OCI-M1 (cell line): ENCODE results near the gene PTK7.
"Not testable (repeated sequence)": the region's sequence is repeated elsewhere in the genome, so short reads cannot be mapped to it uniquely, and the experiment has no call there.

Experiments used
- DNase-seq: peaks from one replicate; lab custom pipeline; 2025; lab: John Stamatoyannopoulos, UW

The PTK7 gene

GRCh38 chr6:43054206-43054943 is 21.7 kb upstream of the PTK7 start:
- no peak for DNase-seq

DNA sequence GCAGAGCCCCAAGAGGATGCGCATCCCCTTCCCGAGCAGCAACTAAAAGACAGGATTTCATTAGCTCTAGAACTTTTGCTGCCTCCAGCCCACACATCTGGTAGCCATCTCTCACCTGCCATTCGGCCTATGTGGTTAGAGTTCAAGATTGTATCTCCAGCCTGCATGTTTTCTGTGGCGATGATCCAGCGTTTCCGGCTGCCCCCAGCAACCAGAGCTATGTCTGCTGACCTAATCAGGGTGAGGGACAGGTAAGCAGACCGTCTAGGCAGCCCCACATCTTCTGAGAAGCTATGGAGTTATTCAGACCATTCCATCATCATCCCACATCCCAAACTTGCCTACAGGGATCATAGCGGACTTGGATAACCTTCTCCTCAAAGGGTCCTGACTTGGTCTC is 20.1 kb upstream of the PTK7 start:
- DNase-seq: no peak

DNA sequence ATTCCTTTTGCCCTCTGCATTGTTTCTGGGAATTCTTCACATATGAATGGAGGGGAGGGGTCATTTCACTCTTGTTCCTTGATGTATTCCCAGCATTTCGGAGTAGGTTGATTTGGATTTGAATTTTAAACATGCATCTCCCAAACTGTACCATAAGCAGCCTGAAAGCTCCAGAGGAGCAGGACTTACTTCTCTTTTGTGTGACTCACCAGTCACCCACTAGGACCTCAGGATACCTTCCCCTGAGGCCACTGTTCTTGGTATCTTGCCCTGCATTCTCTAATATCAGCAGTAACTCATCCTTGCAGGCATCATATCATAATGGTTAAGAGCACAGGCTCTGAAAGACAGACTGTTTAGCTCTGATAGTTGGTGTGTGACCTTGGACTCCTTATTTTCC is 17.6 kb upstream of the PTK7 start:
- DNase-seq: peak; percentile 35

DNA sequence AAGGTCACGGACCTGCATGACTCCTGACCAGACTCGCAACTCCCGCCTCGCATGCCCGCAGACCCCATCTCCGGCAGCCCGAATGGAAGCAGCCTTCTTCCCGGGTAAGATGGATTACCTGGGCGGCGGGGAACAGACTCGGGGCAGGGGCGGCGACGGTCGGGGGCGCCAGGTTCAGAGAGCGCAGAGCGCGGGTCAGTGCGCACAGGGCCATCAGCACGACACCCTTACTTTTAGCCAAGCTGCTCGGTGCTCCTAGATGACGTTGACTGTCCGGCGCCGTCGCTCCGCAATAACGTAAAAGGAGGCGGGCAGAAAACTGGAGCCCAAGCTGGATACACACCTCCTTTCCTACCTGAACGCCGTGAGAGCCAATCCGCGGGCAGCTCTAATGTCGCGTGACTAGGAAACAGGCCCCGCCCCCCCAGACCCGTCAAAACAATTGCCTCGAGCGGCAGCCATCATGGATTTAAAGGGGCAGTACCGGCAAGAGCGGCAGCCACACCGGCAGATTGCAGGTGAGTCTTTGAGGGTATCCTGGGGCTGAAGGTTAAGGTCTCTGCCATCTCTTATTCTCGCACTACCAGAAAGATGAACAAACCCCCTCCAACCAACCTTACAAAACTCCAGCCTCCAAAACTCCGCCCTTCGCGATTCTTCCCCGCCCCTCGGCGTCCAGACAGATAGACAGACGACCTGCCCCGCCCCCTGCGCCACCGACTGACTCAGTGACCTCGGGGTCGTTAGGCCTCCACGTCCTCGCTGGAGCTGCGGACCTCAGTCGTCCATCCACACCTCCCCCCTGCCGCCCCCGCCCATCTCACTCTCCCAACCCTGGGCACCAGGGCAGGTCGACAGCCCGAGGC is 16.7 kb upstream of the PTK7 start, which contains the start of the genes KLC4 and MRPL2:
Gene KLC4 (plus strand): TSS at position 464 of the 866 bp plus-strand sequence. CDS start 1,705 bp downstream, outside the sequence.
Gene MRPL2 (minus strand): TSS at position 267 of the 866 bp plus-strand sequence. CDS start 53 bp downstream, at position 214.
- peak; percentile 100 for DNase-seq

DNA sequence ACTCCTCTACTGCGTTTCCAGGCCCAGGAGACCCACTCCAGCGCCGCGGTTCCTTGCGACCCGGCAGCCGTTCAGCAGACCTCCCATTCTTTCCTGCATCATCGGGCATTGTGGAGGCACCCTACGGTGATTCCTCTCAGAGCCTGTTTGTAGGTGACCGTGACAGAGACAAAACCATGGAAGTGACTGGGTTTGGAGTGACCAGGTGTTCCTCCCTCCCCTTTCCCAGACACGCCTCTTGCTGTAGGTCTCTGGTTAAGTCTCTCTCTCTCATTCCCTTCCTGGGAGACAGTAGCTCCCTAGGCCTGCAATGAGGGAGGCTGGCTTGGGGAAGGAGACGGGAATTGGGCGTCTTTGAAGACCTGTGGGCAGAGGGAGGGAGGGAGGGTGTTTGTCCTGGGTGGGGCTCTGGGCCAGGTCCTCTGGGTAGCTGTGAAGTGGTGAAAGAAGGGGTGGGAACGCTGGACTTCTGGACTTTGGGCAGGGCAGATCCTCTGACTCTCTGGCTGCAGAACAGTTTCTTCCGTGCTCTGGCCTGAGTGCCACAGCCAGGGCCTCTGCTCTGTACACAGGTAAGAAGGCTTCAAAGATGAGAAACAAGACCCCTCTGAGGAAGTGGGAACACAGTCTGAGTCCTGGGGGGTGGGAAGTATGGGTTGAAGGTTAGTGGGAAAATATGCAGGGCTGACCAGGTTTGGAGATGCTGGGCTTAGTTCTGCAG is 15.9 kb upstream of the PTK7 start:
- DNase-seq: no peak

- DNase-seq: no peak
Measured at GRCh38 chr6:43060755-43061633, 15.1 kb upstream of the PTK7 start.

- no peak for DNase-seq
Measured at GRCh38 chr6:43061861-43062260, 14.3 kb upstream of the PTK7 start.

DNA sequence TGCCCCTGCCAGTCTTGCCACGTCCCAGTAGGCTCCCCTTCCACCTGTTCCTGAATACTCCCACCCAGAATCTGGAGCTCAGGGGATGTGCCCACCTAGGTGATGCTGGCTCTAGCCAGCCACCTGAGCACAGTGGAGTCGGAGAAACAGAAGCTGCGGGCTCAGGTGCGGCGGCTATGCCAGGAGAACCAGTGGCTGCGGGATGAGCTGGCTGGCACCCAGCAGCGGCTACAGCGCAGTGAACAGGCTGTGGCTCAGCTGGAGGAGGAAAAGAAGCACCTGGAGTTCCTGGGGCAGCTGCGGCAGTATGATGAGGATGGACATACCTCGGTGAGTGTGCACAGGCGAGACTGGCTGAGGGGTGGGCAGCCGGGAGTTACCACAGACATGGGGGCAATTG is 13.3 kb upstream of the PTK7 start:
- DNase-seq: no peak

- peak; percentile 73 for DNase-seq
Measured at GRCh38 chr6:43070028-43070632, 6.0 kb upstream of the PTK7 start.

DNA sequence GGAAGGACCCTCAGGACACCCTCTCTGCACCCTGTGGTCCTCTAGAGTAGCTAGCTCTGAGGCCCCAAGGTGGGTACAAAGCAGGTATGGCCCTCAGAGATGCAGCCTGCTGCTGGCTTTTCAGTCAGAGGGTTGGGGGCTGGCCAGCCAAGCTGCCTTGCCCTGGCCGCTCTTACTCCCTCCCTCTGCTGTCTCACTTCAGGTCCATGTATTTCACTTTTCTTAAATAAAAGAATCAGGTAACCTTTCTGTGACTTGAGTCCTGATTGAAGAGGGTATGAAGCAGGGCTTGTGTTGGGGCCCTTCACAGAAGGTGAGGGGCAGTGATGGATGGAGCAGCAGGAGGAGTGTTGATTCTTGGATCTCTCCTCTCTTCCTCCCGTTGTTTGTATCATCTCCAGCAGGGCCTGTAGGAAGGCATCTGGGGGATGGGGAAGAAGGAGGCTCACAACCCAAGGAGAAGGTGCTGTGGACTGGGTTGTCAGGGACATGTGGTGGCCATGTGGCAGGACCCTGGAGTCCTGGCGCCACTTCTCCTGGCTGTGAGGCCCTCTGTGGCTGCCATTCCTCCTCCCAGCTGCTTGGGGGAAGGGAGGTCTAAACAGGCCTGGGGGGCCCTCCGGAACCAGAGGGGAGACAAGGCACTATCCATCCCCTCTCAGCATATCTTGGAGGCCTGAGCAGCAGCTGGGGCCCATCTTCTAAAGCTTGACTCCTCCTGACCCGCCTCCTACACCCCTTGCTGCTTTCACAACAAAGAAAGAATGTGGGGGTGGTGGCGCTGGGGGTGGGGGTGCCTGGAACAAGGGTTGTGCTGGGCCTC is 1.1 kb upstream of the PTK7 start:
- no peak for DNase-seq

- no peak for DNase-seq
Measured at GRCh38 chr6:43076464-43077332, 584 bp downstream of the PTK7 start.

DNA sequence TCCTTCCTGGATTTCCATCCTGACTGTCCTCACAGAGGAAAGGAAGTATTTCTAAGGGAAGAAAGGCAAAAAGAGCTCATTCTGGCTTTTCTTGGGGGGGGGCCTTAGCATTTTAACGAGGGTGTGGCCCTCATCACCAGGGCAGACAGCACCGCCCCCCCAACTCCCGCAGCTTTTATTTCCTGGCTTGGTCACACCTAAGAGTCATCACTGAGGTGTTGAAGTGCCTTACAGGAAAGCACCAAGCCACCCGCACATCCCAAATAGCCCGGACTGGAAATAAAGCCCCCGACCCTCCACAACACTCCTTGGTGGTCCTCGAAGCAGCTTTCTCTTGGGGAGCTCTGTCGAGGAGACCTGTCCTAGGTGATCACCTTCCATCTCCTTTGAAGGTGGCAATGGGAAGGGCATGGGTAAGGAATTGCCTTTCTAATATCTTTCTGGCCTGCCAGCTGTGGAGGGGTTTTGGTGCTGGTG is 1.3 kb downstream of the PTK7 start:
- no peak for DNase-seq

GRCh38 chr6:43077981-43078511 is 1.9 kb downstream of the PTK7 start:
- no peak for DNase-seq

GRCh38 chr6:43078691-43079090 is 2.6 kb downstream of the PTK7 start:
- DNase-seq: no peak

- DNase-seq: peak; percentile 11
Measured at GRCh38 chr6:43081043-43081442, 4.9 kb downstream of the PTK7 start.

DNA sequence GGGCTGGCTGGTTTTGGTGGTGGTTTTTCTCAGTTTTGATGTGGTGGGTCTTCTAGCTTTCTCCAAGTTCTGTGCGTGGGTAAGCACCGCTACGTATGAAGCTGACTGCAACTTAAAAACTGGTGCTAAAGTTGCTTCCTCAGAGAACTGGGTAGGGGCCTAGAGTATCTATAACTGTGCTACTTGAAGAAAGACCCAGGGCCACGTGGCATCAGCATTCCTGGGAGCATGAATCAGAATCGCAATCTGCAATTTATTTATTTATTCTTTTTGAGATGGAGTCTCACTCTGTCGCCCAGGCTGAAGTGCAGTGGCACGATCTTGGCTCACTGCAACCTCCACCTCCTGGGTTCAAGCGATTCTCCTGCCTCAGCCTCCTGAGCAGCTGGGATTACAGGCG is 5.8 kb downstream of the PTK7 start:
- not testable (repeated sequence) for DNase-seq

GRCh38 chr6:43082806-43083655 is 6.9 kb downstream of the PTK7 start:
- no peak for DNase-seq
